ENCODE measurements around the gene SP4. TPM values are rescaled to one million over a fixed set of nuclear protein-coding genes. Genes with fewer than 3 reads are reported as not detected.

Gene SP4
- total RNA-seq, 1 donor from 2014 or later = 5.9 TPM

- H3K4me1 ChIP-seq = no peaks in the 10 kb centered on the region
- H3K4me3 ChIP-seq = no peak overlapping the region
- TF ChIP-seq CTCF (IDR thresholded peaks at IDR 0.05; ENCODE audit: borderline replicate concordance) = no peak
- peaks cover 11% of the 10 kb centered on the region for H3K9me3 ChIP-seq (replicated peaks)
- H3K36me3 ChIP-seq = peaks cover 4% of the 10 kb centered on the region
- intact Hi-C loops (cut with micrococcal nuclease) = no loop called here
- no peaks in the 10 kb centered on the region for H3K27me3 ChIP-seq (ENCODE audit: low read depth)
- no peak overlapping the region for H3K27ac ChIP-seq (replicated peaks)
- DNase-seq = no peak
Observed at GRCh38 chr7:21448974-21449373, 21.1 kb downstream of the SP4 start.

GRCh38 chr7:21450076-21450475, 22.2 kb downstream of the SP4 start:
- Histone ChIP-seq H3K9me3 (replicated peaks) (peaks cover 19% of the 10 kb centered on the region), H3K27ac (replicated peaks) (no peak overlapping the region), H3K4me3 (no peak overlapping the region), H3K27me3 (ENCODE audit: low read depth) (no peaks in the 10 kb centered on the region), H3K36me3 (peaks cover 14% of the 10 kb centered on the region), H3K4me1 (no peaks in the 10 kb centered on the region)
- intact Hi-C loops (cut with micrococcal nuclease) = no loop called here
- DNase-seq = no peak
- TF ChIP-seq CTCF (IDR thresholded peaks at IDR 0.05; ENCODE audit: borderline replicate concordance) = no peak

GRCh38 chr7:21450941-21451340, 23.1 kb downstream of the SP4 start:
- H3K27ac ChIP-seq (replicated peaks) = no peak overlapping the region
- intact Hi-C loops (cut with micrococcal nuclease) = no loop called here
- peaks cover 19% of the 10 kb centered on the region for H3K9me3 ChIP-seq (replicated peaks)
- no peak for TF ChIP-seq CTCF (IDR thresholded peaks at IDR 0.05; ENCODE audit: borderline replicate concordance)
- no peak overlapping the region for H3K4me3 ChIP-seq
- no peak for DNase-seq
- H3K36me3 ChIP-seq = peaks cover 19% of the 10 kb centered on the region
- no peaks in the 10 kb centered on the region for H3K27me3 ChIP-seq (ENCODE audit: low read depth)
- no peaks in the 10 kb centered on the region for H3K4me1 ChIP-seq

GRCh38 chr7:21454182-21454581, 26.3 kb downstream of the SP4 start:
- H3K4me3 ChIP-seq = no peak overlapping the region
- TF ChIP-seq CTCF (IDR thresholded peaks at IDR 0.05; ENCODE audit: borderline replicate concordance) = no peak
- no peaks in the 10 kb centered on the region for H3K27me3 ChIP-seq (ENCODE audit: low read depth)
- intact Hi-C loops (cut with micrococcal nuclease) = no loop called here
- peaks cover 9% of the 10 kb centered on the region for H3K4me1 ChIP-seq
- no peak for DNase-seq
- H3K9me3 ChIP-seq (replicated peaks) = peaks cover 19% of the 10 kb centered on the region
- no peak overlapping the region for H3K27ac ChIP-seq (replicated peaks)
- H3K36me3 ChIP-seq = peaks cover 23% of the 10 kb centered on the region

- Histone ChIP-seq H3K27me3 (ENCODE audit: low read depth) (no peaks in the 10 kb centered on the region), H3K9me3 (replicated peaks) (peaks cover 19% of the 10 kb centered on the region), H3K36me3 (peaks cover 23% of the 10 kb centered on the region), H3K4me1 (peaks cover 15% of the 10 kb centered on the region), H3K27ac (replicated peaks) (no peak overlapping the region), H3K4me3 (no peak overlapping the region)
- TF ChIP-seq CTCF (IDR thresholded peaks at IDR 0.05; ENCODE audit: borderline replicate concordance) = no peak
- intact Hi-C loops (cut with micrococcal nuclease) = no loop called here
- no peak for DNase-seq
Observed at GRCh38 chr7:21454906-21455305, 27.0 kb downstream of the SP4 start.

GRCh38 chr7:21461282-21461681, 33.4 kb downstream of the SP4 start:
- H3K4me3 ChIP-seq = no peak overlapping the region
- H3K36me3 ChIP-seq = peaks cover 8% of the 10 kb centered on the region
- H3K27ac ChIP-seq (replicated peaks) = no peak overlapping the region
- DNase-seq = no peak
- no peaks in the 10 kb centered on the region for H3K27me3 ChIP-seq (ENCODE audit: low read depth)
- TF ChIP-seq CTCF (IDR thresholded peaks at IDR 0.05; ENCODE audit: borderline replicate concordance) = no peak
- peaks cover 15% of the 10 kb centered on the region for H3K4me1 ChIP-seq
- intact Hi-C loops (cut with micrococcal nuclease) = no loop called here
- H3K9me3 ChIP-seq (replicated peaks) = no peaks in the 10 kb centered on the region
